ENCODE measurements around the gene ZNF546.

ZNF546 gene

DNA sequence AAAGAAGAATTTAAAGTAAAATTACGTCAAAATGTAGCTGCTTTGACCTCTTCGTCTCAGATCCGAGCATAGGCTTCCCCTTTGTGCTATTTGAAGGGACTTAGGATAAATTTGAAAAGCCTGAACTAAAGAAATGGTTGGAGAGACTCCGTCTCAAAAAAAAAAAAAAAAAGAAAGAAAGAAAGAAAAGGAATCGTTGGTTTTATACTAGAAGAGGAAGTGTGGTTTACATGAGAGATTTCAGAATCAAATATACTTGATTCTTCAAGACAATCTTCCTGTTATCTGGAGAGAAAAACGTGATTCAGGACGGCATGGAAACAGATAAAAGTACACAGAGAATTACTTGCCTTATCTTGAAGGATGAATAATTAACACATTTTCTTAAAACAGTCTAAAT is 59.6 kb downstream of the ZNF546 start:
- DNase-seq: no peak

DNA sequence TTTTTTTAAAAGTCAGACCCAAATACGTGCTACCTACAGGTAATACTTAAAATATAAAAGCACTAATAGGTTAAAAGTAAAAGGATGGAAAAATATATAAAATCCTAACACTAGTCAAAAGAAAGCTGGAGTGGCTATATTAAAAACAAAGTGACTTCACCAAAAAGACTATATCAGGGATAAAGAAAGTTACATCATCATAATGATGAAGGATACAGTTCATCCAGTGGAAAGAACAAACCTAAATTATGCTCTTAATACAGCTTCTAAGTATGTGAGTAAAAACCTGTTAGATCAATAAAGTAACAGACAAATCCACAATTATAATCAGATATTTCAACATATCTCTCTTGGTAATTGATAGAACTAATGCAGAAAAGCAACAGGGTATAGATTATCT is 60.3 kb downstream of the ZNF546 start:
- no peak for DNase-seq

DNA sequence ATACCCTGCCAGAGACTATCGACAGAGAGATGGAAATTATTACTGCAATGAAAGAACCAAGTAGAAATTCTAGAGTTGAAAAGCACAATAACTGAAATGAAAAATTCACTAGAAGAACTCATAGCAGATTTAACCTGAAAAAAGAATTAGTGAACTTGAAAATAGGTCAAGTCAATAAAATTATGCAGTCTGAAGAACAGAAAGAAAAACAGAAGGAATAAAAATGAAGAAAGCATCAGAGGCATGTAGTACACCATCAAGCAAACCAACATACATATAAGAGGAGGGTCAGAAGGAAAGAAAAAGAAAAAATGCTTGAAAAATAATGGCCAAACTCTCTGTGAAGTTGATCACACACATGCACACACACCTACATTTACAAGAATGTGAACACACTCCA is 62.8 kb downstream of the ZNF546 start:
- DNase-seq: no peak

DNA sequence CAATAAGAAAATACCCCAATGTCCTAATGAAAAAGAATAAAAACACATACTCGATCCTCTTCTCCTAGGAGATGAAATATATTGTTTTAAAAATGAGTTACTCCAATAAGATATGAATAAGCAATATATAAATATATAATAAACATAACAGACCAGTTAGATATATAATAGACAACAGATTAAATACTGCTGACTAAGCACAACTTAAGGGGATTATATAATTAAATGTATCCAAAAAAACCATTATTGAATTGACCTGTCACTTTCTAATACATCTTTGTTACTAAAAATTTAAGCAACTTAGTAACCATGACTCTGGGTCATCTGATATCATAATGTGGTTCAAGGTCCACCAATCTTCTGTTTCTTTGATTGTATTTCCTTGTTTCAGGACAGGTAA is 73.2 kb downstream of the ZNF546 start:
- no peak for DNase-seq

All from hippocampal formation (tissue), 2 donors.